T-helper 1 cell treated with Interleukin-12 subunit alpha and Interleukin-12 subunit beta and Interleukin-4 antibody, amounts not matched to agents 30 ng/mL and 1 ng/mL, for 36 hours (primary cell): Measurements from ENCODE around the gene IL26. TPM values are rescaled to one million over a fixed set of nuclear protein-coding genes. Genes with fewer than 3 reads are reported as not detected.

Experiments used
- intact Hi-C: fragments of 100-400 bp; cut with micrococcal nuclease; formaldehyde crosslinking; loops from one replicate; pipeline ENCODE4 v1.15.1; 2024
- total RNA-seq: library from RNA; stranded (reverse); gene quantifications from 2 replicates; pipeline ENCODE4 v1.2.3, GENCODE V29; 2022

Gene IL26
- total RNA-seq, 1 donor from 2014 or later = 6.6 TPM

DNA sequence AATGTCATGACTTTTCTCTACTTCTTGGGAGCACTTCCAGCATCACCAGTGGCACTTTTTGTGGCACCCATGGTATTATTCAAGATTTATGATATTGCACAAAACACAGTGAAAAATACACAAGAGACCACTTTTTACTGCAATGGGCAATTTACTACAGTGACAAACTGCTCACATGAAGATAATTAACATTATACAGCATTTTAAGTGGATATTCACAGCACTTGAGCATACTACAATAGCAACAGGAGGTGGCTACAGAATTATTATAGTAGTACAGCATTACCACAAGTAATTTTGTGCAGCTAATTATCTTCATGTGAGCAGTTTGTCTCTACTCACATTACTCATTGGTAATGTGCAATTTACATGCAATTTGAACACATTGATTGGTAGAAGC is 18.3 kb downstream of the IL26 start:
- intact Hi-C loops = no loop called here

DNA sequence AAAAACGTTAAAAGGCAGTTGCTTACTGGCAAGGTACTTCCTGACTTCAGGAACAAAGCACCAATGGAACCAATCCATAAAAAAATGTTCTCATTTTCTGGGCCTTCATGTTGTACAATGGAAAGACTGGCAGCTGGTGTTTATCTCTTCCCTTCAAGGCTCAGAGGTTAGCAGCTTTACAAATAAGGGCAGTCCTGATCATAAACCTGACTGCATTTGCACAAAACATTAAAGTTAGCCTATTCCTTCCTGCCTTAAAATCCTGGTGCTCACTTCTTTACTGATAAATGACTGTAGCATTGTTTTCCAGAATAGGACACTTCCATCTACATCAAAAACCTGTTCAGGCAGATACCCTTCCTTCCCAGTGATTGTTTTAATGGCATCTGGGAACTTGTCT is 19.2 kb downstream of the IL26 start:
- intact Hi-C loops = no loop called here

DNA sequence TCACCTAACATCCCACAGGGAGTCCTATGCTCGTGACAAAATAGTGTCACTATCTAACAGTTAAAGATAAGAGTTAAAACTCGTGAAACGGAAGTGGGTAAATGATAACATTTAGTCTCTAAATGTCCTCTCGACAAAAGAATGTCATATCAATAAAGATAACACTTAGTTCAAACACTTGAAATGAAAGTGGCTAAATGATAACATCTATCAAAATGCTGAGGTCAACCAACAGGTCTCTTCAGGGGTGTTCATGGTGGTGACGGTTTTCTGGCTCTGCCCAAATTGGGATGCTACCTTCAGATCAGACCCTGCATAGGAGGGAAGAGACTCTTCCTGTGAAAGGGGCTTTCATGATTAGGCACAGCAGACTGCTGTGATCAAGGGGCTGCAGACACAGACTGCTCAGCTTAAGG is 22.1 kb downstream of the IL26 start:
- intact Hi-C loops = loop anchor here (5.0 kb wide), 1 partner anchor 161 kb away; no protein-coding TSS in a partner anchor

DNA sequence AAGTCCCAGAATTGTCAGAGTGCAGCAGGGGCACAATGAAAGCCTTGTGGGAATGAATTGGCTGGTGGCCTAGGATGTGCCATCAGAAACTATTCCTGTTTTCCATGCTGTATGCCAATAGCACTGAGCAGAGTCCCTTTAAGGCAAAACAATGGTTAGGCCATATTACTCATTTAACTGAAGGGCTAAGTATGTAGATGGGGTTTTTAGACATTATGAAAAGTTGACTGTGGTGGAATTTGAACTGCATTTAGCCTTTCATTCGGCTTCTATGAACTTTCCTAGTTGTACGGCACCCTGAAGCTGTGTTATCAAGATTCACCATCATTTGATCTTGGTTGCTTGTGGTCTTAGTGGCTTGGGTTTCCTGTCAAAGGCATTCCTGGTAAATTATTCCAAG is 24.8 kb downstream of the IL26 start:
- intact Hi-C loops = loop anchor here (5.0 kb wide), 1 partner anchor 159 kb away; no protein-coding TSS in a partner anchor

DNA sequence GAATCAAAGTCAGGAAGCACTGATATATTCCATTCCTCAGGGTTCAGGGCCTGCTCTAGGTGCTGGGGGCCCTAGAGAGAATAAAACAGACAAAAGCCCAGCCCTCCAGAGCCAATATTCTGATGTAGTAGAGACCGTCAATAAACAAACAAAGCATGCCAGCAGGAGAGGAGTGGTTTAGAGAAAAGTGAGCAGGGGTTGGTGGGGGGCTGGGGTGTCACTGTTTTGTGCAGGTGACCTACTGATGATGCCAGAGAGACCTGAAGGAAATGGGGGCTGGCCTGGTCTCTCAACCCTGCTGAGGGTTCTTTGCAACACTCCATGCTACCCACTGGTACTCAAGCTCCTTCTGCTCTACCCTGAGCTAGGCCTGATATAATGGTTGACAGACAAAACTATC is 26.5 kb downstream of the IL26 start:
- intact Hi-C loops = no loop called here

DNA sequence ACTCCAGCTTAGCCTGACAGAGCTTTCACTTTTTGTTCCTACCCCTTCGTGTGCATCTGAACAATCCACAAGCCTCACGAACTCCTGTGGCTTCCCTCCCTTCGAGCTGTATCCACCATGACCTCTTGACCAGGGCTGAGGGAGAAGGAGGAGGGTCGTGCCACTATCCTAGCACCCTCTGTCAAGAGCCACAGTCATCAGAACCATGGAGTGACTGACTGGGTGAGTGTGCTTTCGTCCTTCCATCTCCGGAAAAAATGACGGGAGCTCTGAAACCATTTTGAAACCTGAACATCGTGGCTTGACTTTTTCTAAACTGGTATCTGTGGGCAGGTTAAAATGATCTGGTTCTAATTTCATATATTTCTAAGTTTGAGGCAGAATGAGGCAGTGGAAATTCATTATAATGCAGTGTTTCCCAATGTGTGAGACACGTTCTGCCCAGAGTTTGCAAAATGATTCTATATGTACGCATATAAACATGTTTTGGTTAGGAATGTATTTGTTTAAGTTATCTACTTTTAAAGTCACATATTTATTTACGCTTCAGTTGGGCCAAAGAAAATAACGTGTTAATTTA is 27.0 kb downstream of the IL26 start:
- intact Hi-C loops = loop anchor here (1.0 kb wide), 1 partner anchor 8 kb away; no protein-coding TSS in a partner anchor

DNA sequence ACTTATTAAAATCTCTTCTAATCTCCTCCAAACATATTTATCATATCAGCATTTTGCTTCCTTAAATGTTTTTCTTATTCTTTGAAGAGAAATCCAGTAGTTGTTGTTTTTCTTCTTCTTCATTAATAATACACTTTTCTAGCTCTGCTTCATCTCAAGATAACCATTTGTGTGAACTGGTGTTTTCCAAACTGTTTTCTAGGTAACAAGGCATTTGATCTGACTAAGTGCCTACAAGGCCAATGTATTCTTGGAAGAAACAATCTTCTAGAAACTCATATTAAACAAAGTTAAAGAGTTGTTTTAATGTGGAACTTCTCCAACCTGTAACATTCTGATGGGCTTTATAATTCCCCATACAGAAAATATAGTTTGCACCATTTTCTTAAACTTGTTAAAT is 35.3 kb downstream of the IL26 start:
- intact Hi-C loops = loop anchor here (1.0 kb wide), 4 partner anchors 8 to 32 kb away; no protein-coding TSS in a partner anchor

DNA sequence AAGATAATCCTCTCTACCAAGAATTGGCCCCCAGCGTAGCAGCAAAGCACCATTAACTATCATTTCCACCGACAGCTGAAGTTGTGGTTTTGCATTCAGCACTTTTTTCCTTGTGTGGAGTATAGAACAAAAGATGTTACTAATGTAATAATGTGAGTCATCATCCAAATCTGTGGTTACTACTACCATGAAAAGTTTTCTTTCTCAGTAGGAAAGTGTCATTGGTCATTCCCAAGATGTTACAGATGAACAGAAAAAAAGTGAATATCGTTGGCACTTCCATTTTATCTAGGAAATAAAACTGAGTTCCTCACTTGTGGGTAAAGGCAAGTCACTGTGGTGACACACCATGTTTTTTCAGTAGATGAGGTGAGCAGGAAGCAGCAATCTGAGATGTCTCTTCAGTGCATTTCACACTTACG is 35.8 kb downstream of the IL26 start:
- intact Hi-C loops = loop anchor here (1.0 kb wide), 5 partner anchors 8 to 32 kb away; no protein-coding TSS in a partner anchor

DNA sequence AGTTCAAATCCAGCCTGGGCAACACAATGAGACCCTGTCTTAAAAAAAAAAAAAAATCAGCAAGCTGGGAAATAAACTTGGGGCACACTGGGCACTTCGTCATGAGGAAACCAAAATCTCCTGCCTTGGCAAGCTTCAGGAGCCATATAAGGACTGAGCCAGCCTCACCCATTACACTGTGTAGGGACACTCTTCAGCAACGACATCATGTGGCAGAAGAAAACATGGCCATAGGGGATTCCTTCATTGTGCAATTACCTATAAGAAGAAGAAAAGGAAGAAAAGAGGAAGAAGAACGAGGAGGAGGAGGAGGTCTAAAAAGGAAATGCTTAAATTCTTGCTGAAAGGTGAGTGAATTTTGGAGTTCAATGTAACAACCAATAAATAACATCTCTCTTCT is 40.0 kb downstream of the IL26 start:
- intact Hi-C loops = no loop called here

DNA sequence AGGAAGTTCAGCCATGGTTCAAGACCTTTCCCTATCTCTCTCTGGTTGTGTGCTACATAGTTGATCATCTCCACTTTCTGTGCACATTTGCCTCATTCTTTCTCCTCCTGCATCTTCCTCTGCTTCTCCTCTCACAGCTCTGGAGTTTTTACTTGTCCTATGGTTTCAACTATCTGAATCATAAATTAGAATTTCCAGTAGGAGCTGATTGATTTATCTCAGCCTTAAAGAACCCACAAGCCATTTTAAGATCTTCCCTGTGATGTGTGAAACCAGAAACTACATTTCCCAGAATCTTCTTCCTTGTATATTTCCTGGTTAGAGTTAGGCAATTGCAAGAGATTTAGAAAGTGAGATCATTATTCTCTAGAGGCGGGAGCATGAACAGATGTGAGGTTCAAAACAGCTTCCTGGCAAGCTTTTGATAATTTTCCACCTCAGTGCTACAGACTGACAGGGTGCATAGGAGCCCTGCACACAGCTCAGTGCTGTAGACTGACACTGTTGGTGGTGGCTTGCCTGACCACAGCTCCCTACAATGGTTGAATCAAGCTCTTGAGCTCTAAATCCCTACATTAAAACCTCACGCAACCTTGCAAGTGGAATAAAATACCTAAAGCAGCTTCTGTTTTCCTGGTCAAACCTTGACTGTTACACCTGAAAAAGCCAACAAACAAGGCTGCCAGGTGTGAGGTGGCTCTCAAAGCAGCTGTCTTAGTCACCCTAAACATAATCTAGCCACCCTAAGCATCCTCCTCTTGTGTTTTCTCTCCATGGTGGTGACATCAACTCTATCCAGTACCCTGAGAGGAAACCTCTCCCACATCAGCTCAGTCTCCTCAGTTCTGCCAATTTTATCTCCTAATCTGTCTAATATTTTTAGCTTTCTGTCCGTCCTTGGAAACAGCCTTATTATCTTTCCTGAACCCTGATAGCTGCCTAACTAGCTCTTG is 44.5 kb downstream of the IL26 start:
- intact Hi-C loops = loop anchor here (1.0 to 2.0 kb wide), 6 partner anchors 8 to 913 kb away; no protein-coding TSS in a partner anchor

DNA sequence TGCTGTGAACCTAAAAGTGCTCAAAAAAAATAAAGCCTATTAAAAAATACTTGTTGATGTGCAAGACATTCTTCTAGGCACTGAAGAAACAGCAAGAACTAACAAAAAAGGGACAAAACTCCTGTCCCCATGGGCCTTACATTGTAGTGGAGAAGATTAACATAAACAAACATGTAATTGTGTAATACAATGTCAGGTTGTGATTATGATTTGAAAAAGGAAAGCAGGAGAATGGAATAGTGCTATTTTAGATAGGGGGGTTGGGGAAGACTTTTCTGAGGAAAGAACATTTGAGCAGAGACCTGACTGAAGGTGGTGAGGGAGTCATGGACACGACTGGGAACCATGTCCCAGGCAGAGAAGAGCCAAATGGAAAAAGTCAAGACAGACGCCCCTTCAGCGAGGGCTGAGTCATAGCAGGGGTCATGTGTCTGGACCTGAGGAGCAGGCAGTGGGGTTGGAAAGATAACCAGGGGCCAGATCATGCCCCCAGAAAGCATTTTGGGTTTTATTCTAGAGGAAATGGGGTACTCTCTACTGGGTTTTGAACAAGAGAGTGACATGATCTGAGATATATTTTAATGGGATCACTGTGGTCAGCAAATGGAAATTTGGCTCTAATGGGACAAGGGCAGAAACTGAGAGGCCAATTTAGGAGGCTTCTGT is 46.7 kb downstream of the IL26 start:
- intact Hi-C loops = loop anchor here (5.0 kb wide), 3 partner anchors 98 to 628 kb away; partner anchors contain the start of gene MDM2

DNA sequence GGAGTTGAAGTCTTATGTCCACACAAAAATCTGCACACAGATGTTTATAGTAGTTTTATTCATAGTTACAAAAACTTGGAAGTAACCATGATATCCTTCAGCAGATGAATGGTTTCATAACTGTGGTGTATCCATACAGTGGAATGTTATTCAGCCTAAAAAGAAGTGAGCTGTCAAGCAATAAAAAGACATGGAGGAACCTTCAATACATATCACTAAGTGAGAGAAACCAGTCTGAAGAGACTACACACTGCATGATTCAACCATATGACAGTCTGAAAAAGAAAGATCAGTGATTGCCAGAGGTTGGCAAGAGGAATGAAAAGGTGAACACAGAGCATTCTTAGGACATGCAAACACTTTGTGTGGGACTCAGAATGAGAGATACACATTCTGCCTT is 47.4 kb downstream of the IL26 start:
- intact Hi-C loops = loop anchor here (5.0 kb wide), 3 partner anchors 99 to 629 kb away; partner anchors contain the start of gene MDM2

DNA sequence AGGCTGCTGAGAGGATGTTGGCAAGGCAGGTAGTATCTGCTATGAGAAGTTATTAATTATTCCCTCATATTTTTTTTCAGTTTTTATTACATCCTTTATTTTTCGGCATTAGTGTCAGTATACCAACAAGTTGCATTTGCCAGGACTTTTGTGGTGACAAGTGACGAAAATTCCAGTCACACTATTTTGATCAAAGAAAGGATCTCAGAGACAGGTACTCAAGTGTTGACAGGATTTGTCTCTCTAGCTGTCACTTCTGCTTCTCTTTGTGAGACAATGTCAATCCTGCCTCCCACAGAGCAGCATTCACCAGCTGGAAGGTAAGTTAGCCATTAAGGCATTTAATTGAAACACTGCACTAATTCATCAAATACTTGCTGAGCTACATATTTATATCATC is 48.0 kb downstream of the IL26 start:
- intact Hi-C loops = loop anchor here (5.0 kb wide), 3 partner anchors 100 to 630 kb away; partner anchors contain the start of gene MDM2

DNA sequence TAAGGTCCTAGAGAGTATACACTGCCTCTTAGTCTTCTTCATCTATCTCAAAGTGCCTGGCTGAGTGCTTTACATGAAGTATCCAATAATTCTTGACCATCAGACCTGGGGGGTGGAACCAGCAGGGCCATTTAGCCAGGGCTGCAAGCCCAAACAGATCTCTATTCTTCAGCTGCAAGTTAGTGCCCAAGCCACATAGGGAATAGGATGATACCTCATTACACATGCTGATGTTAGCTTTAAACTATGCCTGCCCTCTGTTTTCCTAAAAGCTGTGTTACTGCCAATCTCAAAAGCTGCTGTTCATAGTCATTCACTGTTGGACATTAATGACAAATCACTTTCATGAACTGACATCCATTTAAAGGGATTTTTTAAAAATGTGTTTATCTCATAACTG is 49.4 kb downstream of the IL26 start:
- intact Hi-C loops = loop anchor here (1.0 to 5.0 kb wide), 4 partner anchors 13 to 631 kb away; partner anchors contain the start of gene MDM2

DNA sequence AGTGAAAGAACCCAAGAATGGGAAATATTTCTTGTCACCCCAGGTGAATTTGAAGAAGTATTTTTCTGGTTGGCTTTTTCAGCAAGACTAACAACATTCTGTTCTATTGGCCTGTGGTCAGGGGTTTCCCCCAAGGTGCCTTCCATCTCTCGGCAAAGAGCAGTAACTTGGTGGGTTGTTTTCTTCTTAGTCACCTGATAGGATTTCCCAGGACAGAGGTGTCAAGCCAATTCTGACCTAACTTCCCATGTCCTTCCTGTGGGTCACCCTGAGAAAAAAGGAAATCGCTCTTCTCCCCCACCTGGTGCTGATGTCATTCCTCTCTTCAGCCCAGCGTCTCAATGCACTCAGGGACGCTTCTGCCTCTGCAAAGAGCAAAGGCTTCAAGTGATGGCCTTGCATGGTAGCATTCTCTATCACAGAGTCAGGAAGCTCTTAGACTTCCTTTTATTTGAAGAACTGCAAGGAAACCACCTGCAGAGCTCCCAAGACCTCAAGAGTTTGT is 50.0 kb downstream of the IL26 start:
- intact Hi-C loops = loop anchor here (1.0 to 5.0 kb wide), 11 partner anchors 12 to 1887 kb away; partner anchors contain the start of genes IFNG and MDM2

DNA sequence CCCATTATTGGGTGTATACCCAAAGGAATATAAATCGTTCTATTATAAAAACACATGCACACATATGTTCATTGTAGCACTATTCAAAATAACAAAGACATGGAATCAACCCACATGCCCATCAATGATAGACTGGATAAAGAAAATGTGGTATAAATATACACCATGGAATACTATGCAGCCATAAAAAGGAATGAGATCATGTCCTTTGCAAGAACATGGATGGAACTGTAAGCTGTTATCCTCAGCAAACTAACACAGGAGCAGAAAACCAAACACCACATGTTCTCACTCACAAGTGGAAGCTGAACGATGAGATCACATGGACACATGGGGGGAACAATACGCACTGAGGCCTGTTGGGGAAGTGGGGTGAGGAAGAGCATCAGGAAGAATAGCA is 50.8 kb downstream of the IL26 start:
- intact Hi-C loops = loop anchor here (1.0 to 5.0 kb wide), 10 partner anchors 15 to 1886 kb away; partner anchors contain the start of genes IFNG and MDM2

DNA sequence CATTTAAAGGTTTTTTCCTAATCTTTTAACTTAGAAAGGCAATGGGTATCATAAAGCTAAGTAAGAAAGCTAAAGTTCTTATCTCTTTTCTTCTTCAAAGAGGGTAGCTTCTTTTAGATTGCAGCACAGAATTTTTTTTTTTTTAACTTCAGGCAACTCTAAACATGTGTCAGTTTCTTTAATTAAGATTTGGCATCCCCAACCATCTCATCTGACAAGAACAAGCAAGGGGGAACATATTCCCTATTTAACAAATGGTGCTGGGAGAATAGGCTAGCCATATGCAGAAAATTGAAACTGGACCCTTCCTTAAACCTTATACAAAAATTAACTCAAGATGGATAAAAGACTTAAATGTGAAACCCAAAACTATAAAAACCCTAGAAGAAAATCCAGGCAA is 51.8 kb downstream of the IL26 start:
- intact Hi-C loops = loop anchor here (2.0 kb wide), 2 partner anchors 67 to 475 kb away; no protein-coding TSS in a partner anchor

DNA sequence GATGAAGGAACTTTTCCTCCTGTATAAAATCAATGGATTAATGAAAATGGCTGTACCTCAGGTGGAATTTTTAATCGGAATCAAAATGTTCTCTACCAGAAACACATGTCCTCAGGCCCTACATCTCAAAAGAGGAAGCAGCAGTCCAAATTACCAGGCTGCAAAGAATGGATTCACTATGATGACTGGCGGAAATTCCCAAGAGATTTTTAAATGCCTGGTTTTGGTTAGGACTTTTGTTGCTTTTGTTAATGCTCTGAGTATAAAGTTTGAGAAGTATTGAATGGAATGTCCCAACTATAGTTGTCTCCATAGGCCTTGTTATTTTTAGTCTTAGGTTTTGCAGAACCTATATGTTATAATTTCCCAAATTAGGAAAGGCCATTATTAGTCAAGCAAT is 54.9 kb downstream of the IL26 start:
- intact Hi-C loops = no loop called here

DNA sequence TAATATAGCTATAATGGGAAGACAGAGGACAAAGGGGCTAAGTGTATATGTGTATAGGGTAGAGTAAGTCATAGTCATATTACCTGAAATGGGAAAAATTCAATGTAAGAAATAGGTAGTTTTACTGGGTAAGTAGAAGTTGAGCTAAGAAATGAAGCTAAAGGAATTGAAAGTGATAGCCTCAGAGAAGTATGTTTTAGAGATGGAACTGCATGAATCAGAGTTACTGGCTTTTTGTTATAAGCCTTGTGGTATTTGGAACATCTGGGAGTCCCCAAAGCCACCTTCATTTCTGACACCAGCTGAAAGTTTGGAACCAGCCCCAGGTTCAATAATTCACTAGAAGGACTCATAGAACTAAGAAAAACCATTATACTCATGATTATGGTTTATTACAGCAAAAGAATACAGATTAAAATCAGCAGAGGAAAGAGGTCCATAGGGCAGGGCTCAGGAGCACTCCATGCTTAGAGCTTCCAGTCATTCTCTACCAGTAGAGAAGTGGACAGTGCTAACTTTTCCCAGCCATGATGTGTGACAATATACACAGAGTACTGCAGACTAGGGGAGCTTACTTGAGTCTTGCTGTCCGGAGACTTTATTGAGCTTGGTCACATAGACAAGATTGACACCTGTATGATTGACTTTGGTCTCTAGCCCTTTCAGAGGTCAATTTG is 56.3 kb downstream of the IL26 start:
- intact Hi-C loops = no loop called here

DNA sequence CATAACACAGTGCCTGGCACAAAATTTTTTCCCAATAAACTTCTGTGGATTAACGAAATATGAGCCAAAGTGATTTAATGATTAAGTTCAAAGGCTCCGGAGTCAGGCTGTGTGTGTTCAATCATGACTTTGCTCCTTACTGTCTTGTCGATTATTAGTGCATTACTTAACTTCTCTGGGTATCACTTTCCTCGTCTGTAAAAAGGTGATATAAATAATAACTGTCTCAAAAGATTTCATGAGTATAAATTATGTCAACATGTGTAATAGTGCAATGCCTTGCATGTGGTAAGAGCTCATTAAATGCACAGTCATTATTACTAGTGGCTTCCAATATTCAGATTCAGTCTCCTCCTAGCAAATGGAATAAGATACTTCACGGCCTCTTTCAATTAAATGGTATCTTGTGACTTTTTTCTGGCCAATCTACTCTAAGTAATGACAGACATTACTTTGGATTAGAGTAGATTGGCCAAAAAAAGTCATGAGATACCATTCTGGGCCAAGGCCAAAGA is 59.2 kb downstream of the IL26 start:
- intact Hi-C loops = no loop called here
